Measurements from ENCODE around the gene SLC6A1.

The SLC6A1 gene

GRCh38 chr3:11004563-11004962, 12.0 kb downstream of the SLC6A1 start:
- Mint-ChIP-seq H3K36me3 (ENCODE audit: insufficient read depth) (no peaks in the 10 kb centered on the region), H3K4me3 (no peak overlapping the region), H3K9me3 (no peaks in the 10 kb centered on the region), H3K27me3 (peaks cover 19 to 38% of the 10 kb centered on the region in 2 donors), H3K27ac (no peak overlapping the region), H3K4me1 (ENCODE audit: low read depth in 2 of 2) (no peaks in the 10 kb centered on the region)
- DNase-seq (no peak), ATAC-seq (replicated peaks) (no peak)

- no peaks in the 10 kb centered on the region for H3K36me3 Mint-ChIP-seq (ENCODE audit: insufficient read depth)
Measured at GRCh38 chr3:11005686-11006256, 13.2 kb downstream of the SLC6A1 start.

GRCh38 chr3:11006986-11007933, 14.7 kb downstream of the SLC6A1 start:
- Mint-ChIP-seq H3K27me3 (peaks cover 16 to 29% of the 10 kb centered on the region in 2 donors), H3K27ac (no peak overlapping the region), H3K4me1 (ENCODE audit: low read depth in 2 of 2) (no peaks in the 10 kb centered on the region), H3K9me3 (no peaks in the 10 kb centered on the region), H3K36me3 (ENCODE audit: insufficient read depth) (no peaks in the 10 kb centered on the region), H3K4me3 (no peak overlapping the region)
- DNase-seq (no peak), ATAC-seq (replicated peaks) (no peak)

More at GRCh38 chr3:11005686-11006256, 13.2 kb downstream of the SLC6A1 start:
- Mint-ChIP-seq H3K27ac (no peak overlapping the region), H3K4me1 (ENCODE audit: low read depth in 2 of 2) (no peaks in the 10 kb centered on the region), H3K9me3 (no peaks in the 10 kb centered on the region), H3K27me3 (peaks cover 16 to 29% of the 10 kb centered on the region in 2 donors), H3K4me3 (no peak overlapping the region)
- DNase-seq (no peak), ATAC-seq (replicated peaks) (no peak)

- Mint-ChIP-seq H3K4me1 (ENCODE audit: low read depth in 2 of 2) (no peaks in the 10 kb centered on the region), H3K27ac (no peak overlapping the region), H3K36me3 (ENCODE audit: insufficient read depth) (no peaks in the 10 kb centered on the region), H3K27me3 (peaks cover 22 to 48% of the 10 kb centered on the region in 2 donors), H3K4me3 (no peak overlapping the region), H3K9me3 (no peaks in the 10 kb centered on the region)
- ATAC-seq (replicated peaks) (no peak), DNase-seq (no peak)
Measured at GRCh38 chr3:11009898-11010297, 17.4 kb downstream of the SLC6A1 start.

- peaks cover 26 to 55% of the 10 kb centered on the region in 2 donors for H3K27me3 Mint-ChIP-seq
- no peaks in the 10 kb centered on the region for H3K36me3 Mint-ChIP-seq (ENCODE audit: insufficient read depth)
- no peaks in the 10 kb centered on the region for H3K4me1 Mint-ChIP-seq (ENCODE audit: low read depth in 2 of 2)
- no peak overlapping the region for H3K27ac Mint-ChIP-seq
- no peak overlapping the region for H3K4me3 Mint-ChIP-seq
- ATAC-seq (replicated peaks) (no peak), DNase-seq (no peak)
- H3K9me3 Mint-ChIP-seq, result no peaks in the 10 kb centered on the region
Measured at GRCh38 chr3:11010426-11011165, 18.0 kb downstream of the SLC6A1 start.

- Mint-ChIP-seq H3K4me1 (ENCODE audit: low read depth in 2 of 2) (peaks cover 0 to 5% of the 10 kb centered on the region in 2 donors), H3K27me3 (peaks cover 34 to 78% of the 10 kb centered on the region in 2 donors), H3K36me3 (ENCODE audit: insufficient read depth) (no peaks in the 10 kb centered on the region), H3K9me3 (no peaks in the 10 kb centered on the region), H3K4me3 (no peak overlapping the region), H3K27ac (no peak overlapping the region)
- no peak for DNase-seq
- no peak for ATAC-seq (replicated peaks)
Measured at GRCh38 chr3:11014253-11014652, 21.7 kb downstream of the SLC6A1 start.

GRCh38 chr3:11014752-11015151, 22.2 kb downstream of the SLC6A1 start:
- Mint-ChIP-seq H3K4me1 (ENCODE audit: low read depth in 2 of 2) (peaks cover 0 to 5% of the 10 kb centered on the region in 2 donors), H3K36me3 (ENCODE audit: insufficient read depth) (no peaks in the 10 kb centered on the region), H3K9me3 (no peaks in the 10 kb centered on the region), H3K4me3 (no peak overlapping the region), H3K27ac (no peak overlapping the region), H3K27me3 (peaks cover 37 to 83% of the 10 kb centered on the region in 2 donors)
- ATAC-seq (replicated peaks), result no peak
- DNase-seq, result no peak

- no peak for DNase-seq
- no peaks in the 10 kb centered on the region for H3K36me3 Mint-ChIP-seq (ENCODE audit: insufficient read depth)
Measured at GRCh38 chr3:11015369-11015768, 22.8 kb downstream of the SLC6A1 start.

GRCh38 chr3:11016727-11017126, 24.2 kb downstream of the SLC6A1 start:
- DNase-seq (no peak), ATAC-seq (replicated peaks) (no peak)
- no peak overlapping the region for H3K4me3 Mint-ChIP-seq
- no peaks in the 10 kb centered on the region for H3K36me3 Mint-ChIP-seq (ENCODE audit: insufficient read depth)
- no peaks in the 10 kb centered on the region for H3K9me3 Mint-ChIP-seq
- H3K27me3 Mint-ChIP-seq, result peaks cover 46 to 81% of the 10 kb centered on the region in 2 donors
- H3K27ac Mint-ChIP-seq, result no peak overlapping the region
- H3K4me1 Mint-ChIP-seq (ENCODE audit: low read depth in 2 of 2), result peaks cover 0 to 5% of the 10 kb centered on the region in 2 donors

More at GRCh38 chr3:11015369-11015768, 22.8 kb downstream of the SLC6A1 start:
- H3K27me3 Mint-ChIP-seq, result peaks cover 37 to 84% of the 10 kb centered on the region in 2 donors
- H3K27ac Mint-ChIP-seq, result no peak overlapping the region
- peaks cover 0 to 5% of the 10 kb centered on the region in 2 donors for H3K4me1 Mint-ChIP-seq (ENCODE audit: low read depth in 2 of 2)
- ATAC-seq (replicated peaks), result no peak
- H3K9me3 Mint-ChIP-seq, result no peaks in the 10 kb centered on the region
- no peak overlapping the region for H3K4me3 Mint-ChIP-seq

- H3K27ac Mint-ChIP-seq, result no peak overlapping the region
- peaks cover 0 to 5% of the 10 kb centered on the region in 2 donors for H3K4me1 Mint-ChIP-seq (ENCODE audit: low read depth in 2 of 2)
- no peaks in the 10 kb centered on the region for H3K36me3 Mint-ChIP-seq (ENCODE audit: insufficient read depth)
- H3K4me3 Mint-ChIP-seq, result no peak overlapping the region
- ATAC-seq (replicated peaks) (no peak), DNase-seq (no peak)
- peaks cover 34 to 77% of the 10 kb centered on the region in 2 donors for H3K27me3 Mint-ChIP-seq
- no peaks in the 10 kb centered on the region for H3K9me3 Mint-ChIP-seq
Measured at GRCh38 chr3:11019116-11019819, 26.7 kb downstream of the SLC6A1 start.

GRCh38 chr3:11020764-11021163, 28.2 kb downstream of the SLC6A1 start:
- H3K36me3 Mint-ChIP-seq (ENCODE audit: insufficient read depth), result no peaks in the 10 kb centered on the region
- DNase-seq (no peak), ATAC-seq (replicated peaks) (no peak)
- H3K4me3 Mint-ChIP-seq, result no peak overlapping the region
- H3K27me3 Mint-ChIP-seq, result peaks cover 28 to 74% of the 10 kb centered on the region in 2 donors
- peaks cover 0 to 5% of the 10 kb centered on the region in 2 donors for H3K4me1 Mint-ChIP-seq (ENCODE audit: low read depth in 2 of 2)
- no peaks in the 10 kb centered on the region for H3K9me3 Mint-ChIP-seq
- H3K27ac Mint-ChIP-seq, result no peak overlapping the region

GRCh38 chr3:11021611-11022011, 29.1 kb downstream of the SLC6A1 start:
- ATAC-seq (replicated peaks), result no peak
- Mint-ChIP-seq H3K9me3 (peaks cover 0 to 5% of the 10 kb centered on the region in 2 donors), H3K27me3 (peaks cover 23 to 74% of the 10 kb centered on the region in 2 donors), H3K36me3 (ENCODE audit: insufficient read depth) (no peaks in the 10 kb centered on the region), H3K4me1 (ENCODE audit: low read depth in 2 of 2) (peaks cover 0 to 5% of the 10 kb centered on the region in 2 donors), H3K27ac (no peak overlapping the region), H3K4me3 (no peak overlapping the region)
- DNase-seq, result no peak

GRCh38 chr3:11022115-11022514, 29.6 kb downstream of the SLC6A1 start:
- no peak for DNase-seq
- peaks cover 23 to 76% of the 10 kb centered on the region in 2 donors for H3K27me3 Mint-ChIP-seq
- no peak for ATAC-seq (replicated peaks)
- H3K36me3 Mint-ChIP-seq (ENCODE audit: insufficient read depth), result no peaks in the 10 kb centered on the region
- H3K4me1 Mint-ChIP-seq (ENCODE audit: low read depth in 2 of 2), result peaks cover 0 to 5% of the 10 kb centered on the region in 2 donors
- no peak overlapping the region for H3K4me3 Mint-ChIP-seq
- H3K27ac Mint-ChIP-seq, result no peak overlapping the region
- H3K9me3 Mint-ChIP-seq, result peaks cover 0 to 10% of the 10 kb centered on the region in 2 donors

All from effector memory CD8-positive, alpha-beta T cell (primary cell).